ENCODE data around the gene SRP68.

SRP68 gene

DNA sequence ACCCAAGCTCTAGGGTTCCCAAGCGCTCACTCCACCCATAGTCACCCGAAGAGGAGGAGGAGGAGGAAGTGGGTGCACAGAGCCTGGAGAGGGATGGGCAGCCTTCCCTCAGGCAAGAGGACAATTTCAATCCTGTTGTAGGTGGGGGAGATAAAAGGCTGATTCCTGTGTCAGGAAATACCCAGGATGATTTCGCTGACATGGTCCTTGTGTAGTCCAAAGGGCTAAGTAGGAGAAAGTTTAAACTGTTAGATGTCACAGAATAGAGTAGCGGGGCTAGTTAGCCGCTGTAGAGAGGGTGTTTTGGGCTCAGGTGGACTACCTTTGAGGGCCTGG is 32.5 kb upstream of the SRP68 start:
- H3K4me2 ChIP-seq: peak overlapping the region in 6 of 11 experiments; percentile 88 to 96 (median 90); a peak in 9 of 22 replicates
- H4K20me1 ChIP-seq: no peaks in the 10 kb centered on the region
- no peak for TF ChIP-seq Cebpa-rat (IDR thresholded peaks at IDR 0.05)
- H3K9ac ChIP-seq: no peak overlapping the region
- H3K4me1 ChIP-seq: peaks cover 29 to 51% (median 43%) of the 10 kb centered on the region in 10 experiments
- H3K4me3 ChIP-seq: no peak overlapping the region
- no peak overlapping the region; a peak in 1 of 22 replicates for H3K27ac ChIP-seq
- H3K36me3 ChIP-seq: peaks cover 21 to 28% (median 24%) of the 10 kb centered on the region in 11 experiments
- no peaks in the 10 kb centered on the region for H3K9me3 ChIP-seq (replicated peaks in 1 of 11)
- H3K27me3 ChIP-seq: no peaks in the 10 kb centered on the region

DNA sequence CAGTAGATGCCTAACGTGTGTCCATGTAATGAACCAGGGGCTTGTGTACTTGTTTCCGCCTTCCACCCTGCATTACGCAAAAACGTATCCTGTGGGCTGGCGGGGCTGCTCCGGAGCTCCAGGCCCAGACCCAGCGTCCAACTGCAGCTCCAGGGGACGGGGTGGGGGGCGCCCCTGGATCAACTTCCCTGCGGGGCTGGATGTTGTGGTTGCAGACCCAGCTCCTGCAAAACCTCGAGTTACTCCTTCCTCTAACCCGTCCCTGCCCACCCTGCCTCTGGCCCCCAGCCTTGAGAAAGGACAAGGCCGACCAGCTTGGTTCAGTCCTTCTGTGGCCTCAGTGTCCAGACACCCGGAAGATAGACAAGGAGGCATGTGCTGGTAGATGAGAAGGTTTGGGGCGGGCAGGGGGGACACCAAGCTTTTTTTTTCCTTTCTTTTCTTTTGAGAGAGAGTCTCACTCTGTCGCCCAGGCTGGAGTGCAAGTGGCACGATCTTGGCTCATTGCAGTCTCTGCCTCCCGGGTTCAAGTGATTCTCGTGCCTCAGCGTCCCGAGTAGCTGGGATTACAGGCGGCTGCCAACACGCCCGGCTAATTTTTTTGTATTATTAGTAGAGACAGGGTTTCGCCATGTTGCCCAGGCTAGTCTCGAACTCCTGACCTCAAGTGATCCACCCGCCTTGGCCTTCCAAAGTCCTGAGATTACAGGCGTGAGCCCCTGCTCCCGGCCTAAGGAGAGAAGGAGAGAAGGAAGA is 32.0 kb upstream of the SRP68 start:
- H4K20me1 ChIP-seq: no peaks in the 10 kb centered on the region
- H3K36me3 ChIP-seq: peaks cover 26 to 33% (median 30%) of the 10 kb centered on the region in 11 experiments
- peaks cover 29 to 51% (median 43%) of the 10 kb centered on the region in 10 experiments for H3K4me1 ChIP-seq
- H3K4me2 ChIP-seq: peak overlapping the region; percentile 88 to 97 (median 91)
- peak overlapping the region in 10 of 11 experiments; percentile 75 to 89 (median 86); a peak in 20 of 22 replicates for H3K9ac ChIP-seq
- H3K27me3 ChIP-seq: no peaks in the 10 kb centered on the region
- H3K27ac ChIP-seq: peak overlapping the region; percentile 69 to 89 (median 82); a peak in 21 of 22 replicates
- no peaks in the 10 kb centered on the region for H3K9me3 ChIP-seq (replicated peaks in 1 of 11)
- no peak for TF ChIP-seq Cebpa-rat (IDR thresholded peaks at IDR 0.05)
- peak overlapping the region; percentile 71 to 82 (median 74) for H3K4me3 ChIP-seq

DNA sequence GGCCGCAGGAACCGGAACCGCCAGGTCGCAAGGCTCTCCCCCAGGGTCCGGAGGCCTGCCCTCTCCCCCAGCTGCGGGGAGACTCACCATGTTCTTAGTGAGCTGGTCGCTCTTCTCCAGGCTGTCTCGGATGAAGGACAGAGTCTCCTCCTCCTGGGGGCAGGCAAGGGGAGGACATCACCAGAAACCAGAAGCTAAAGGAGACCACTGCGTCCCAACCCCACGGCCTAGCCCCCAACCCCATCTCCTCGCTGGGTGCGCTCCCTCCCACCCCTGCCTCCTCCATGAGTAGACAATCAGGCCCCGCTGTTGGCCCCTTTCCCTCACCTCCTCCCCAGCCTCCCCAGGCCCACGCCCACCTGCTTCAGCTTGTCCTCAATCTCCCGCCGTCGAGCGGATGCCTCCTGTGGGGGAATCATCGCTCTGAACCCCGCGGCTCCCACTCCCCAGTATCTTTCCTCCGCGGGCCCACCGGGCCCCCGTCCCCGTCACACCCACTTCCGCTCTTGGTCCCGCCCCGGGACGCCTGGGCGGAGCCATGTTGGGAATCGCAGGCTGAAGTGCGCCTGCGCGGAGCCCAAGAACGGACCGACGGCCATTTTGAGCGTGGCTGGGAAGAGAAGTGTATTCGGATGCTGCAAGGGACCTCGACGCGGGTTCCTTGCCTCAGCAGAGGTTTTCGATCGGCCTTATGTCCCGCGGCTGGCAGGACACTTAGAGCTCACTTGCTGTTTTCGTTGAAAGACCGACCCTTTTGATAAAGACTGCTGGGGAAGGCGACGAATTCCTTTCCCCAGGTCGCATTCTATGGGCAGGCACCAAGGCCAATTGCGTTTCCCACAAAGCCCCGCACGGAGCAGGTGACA is 31.2 kb upstream of the SRP68 start, which contains the start of gene EXOC7:
EXOC7 (minus strand) TSS at position 514 of the 866 bp plus-strand sequence; CDS start at position 419, 95 bp downstream.
- Histone ChIP-seq H3K27ac (peak within 1 kb of the TSS; percentile 69 to 89 (median 82)), H3K9ac (peak within 1 kb of the TSS; percentile 75 to 89 (median 86)), H4K20me1 (no peaks in the 10 kb centered on the region), H3K9me3 (replicated peaks in 1 of 11) (no peaks in the 10 kb centered on the region), H3K4me2 (peak within 1 kb of the TSS; percentile 88 to 97 (median 91)), H3K4me1 (peaks cover 29 to 51% (median 43%) of the 10 kb centered on the region in 10 experiments), H3K27me3 (no peaks in the 10 kb centered on the region), H3K36me3 (peaks cover 33 to 41% (median 37%) of the 10 kb centered on the region in 11 experiments), H3K4me3 (peak within 1 kb of the TSS; percentile 71 to 82 (median 74))
- no peak for TF ChIP-seq Cebpa-rat (IDR thresholded peaks at IDR 0.05)

DNA sequence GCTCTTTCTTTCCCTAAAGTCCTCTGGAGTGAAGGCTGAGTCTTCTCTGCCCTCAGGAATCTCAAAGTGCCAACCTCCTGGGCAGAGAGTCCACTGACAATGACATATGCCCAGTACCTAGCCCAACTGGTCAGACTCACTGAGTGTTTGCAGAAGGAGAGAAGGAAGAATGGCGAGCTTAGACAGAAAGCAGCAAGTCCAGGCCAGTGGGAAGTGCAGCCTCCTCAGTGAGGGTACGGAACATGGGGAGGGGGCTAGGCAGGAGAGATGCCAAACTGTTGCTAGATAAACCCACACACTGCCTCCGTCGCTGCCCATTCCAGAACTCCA is 30.6 kb upstream of the SRP68 start:
- no peaks in the 10 kb centered on the region for H3K9me3 ChIP-seq (replicated peaks in 1 of 11)
- peaks cover 39 to 47% (median 43%) of the 10 kb centered on the region in 11 experiments for H3K36me3 ChIP-seq
- peak overlapping the region; percentile 86 to 97 (median 90) for H3K4me2 ChIP-seq
- no peaks in the 10 kb centered on the region for H4K20me1 ChIP-seq
- peak overlapping the region; percentile 69 to 89 (median 82) for H3K27ac ChIP-seq
- no peaks in the 10 kb centered on the region for H3K27me3 ChIP-seq
- H3K4me3 ChIP-seq: peak overlapping the region; percentile 71 to 82 (median 74)
- peak overlapping the region; percentile 75 to 89 (median 86) for H3K9ac ChIP-seq
- no peak for TF ChIP-seq Cebpa-rat (IDR thresholded peaks at IDR 0.05)
- peaks cover 29 to 51% (median 43%) of the 10 kb centered on the region in 10 experiments for H3K4me1 ChIP-seq

DNA sequence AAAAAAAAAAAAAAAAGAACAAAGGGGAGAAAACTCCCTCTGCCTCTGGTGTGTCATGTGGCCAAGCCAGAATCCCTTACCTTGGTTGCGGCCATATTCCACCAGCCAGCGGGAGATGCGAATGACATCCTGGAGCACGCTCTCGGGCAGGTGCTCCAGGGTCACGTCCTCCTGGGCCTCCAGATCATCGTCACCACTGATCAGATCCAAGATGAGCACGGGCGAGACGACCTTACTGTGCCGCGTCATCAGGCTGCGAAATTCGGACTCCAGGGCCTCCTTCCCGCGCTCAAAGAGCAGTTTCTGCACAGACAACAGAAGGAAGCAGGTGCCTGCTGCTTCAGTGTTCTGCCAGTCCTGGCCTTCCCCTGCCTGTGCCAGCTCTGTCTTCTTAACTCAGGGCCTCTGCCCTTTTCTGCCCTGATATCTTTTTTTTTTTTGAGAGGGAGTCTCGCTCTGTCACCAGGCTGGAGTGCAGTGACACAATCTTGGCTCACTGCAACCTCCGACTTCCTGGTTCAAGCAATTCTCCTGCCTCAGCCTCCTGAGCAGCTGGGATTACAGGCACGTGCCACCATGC is 25.5 kb upstream of the SRP68 start:
- Histone ChIP-seq H3K4me3 (no peak overlapping the region), H4K20me1 (peaks cover 0 to 22% (median 11%) of the 10 kb centered on the region in 11 experiments; a peak in 14 of 22 replicates), H3K36me3 (peaks cover 85 to 98% (median 93%) of the 10 kb centered on the region in 11 experiments), H3K4me2 (no peak overlapping the region), H3K9ac (no peak overlapping the region), H3K9me3 (replicated peaks in 1 of 11) (no peaks in the 10 kb centered on the region), H3K27ac (no peak overlapping the region), H3K4me1 (peaks cover 18 to 34% (median 27%) of the 10 kb centered on the region in 10 experiments), H3K27me3 (no peaks in the 10 kb centered on the region)
- no peak for TF ChIP-seq Cebpa-rat (IDR thresholded peaks at IDR 0.05)

DNA sequence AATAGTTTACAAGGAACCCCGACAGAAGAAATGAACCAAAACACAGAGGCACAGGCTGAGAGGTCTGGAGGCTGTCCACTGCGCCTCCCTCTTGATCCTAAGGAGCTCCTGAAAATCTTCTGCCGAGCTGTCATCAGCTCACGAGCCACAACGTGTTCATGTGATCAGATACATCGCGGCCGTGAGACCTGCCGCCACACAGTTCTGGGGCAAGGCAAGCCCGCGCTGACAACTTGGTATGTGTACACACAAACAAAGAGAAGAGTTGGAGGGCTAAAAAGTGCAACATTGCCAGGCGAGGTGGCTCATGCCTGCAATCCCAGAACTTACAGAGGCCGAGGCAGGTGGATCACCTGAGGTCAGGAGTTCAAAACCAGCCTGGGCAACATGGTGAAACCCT is 23.6 kb upstream of the SRP68 start:
- no peak overlapping the region for H3K9ac ChIP-seq
- H3K4me3 ChIP-seq: no peak overlapping the region
- no peak for TF ChIP-seq Cebpa-rat (IDR thresholded peaks at IDR 0.05)
- peaks cover 84 to 100% (median 97%) of the 10 kb centered on the region in 11 experiments for H3K36me3 ChIP-seq
- no peak overlapping the region for H3K27ac ChIP-seq
- no peak overlapping the region for H3K4me2 ChIP-seq
- no peaks in the 10 kb centered on the region for H3K27me3 ChIP-seq
- peaks cover 0 to 40% (median 19%) of the 10 kb centered on the region in 11 experiments; a peak in 14 of 22 replicates for H4K20me1 ChIP-seq
- no peaks in the 10 kb centered on the region for H3K9me3 ChIP-seq (replicated peaks in 1 of 11)
- H3K4me1 ChIP-seq: peaks cover 0 to 33% (median 30%) of the 10 kb centered on the region in 10 experiments; a peak in 18 of 20 replicates

DNA sequence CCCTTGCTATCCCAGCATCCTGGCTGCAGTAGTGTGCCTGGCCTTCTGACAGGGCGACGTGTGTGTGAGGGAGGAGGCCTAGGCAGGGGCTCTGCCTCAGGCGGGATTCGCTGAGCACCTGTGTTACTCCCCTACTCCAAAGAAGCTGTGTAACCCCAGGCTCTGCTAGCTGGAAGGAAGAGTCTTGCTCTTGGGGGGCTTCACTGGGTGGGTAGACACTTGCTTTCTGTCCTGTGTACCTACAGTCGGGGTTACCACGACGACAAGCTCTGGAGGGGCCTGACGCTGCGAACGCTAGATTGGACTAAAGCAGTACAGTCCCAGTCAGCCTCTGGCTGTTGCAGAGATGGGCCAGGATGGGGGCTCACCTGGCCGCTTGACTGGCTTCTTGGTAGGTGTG is 21.7 kb upstream of the SRP68 start:
- Histone ChIP-seq H3K36me3 (peaks cover 84 to 100% (median 97%) of the 10 kb centered on the region in 11 experiments), H3K4me3 (no peak overlapping the region), H3K27ac (no peak overlapping the region), H3K9ac (0 out of 22 replicates have a peak overlapping the region, but pooled peaks of 1 of the 11 experiments have one; percentile 48), H4K20me1 (peaks cover 0 to 51% (median 21%) of the 10 kb centered on the region in 11 experiments; a peak in 14 of 22 replicates), H3K4me1 (peaks cover 0 to 33% (median 30%) of the 10 kb centered on the region in 10 experiments; a peak in 17 of 20 replicates), H3K9me3 (replicated peaks in 1 of 11) (no peaks in the 10 kb centered on the region), H3K27me3 (no peaks in the 10 kb centered on the region), H3K4me2 (peak overlapping the region in 5 of 11 experiments; percentile 32 to 77 (median 59); a peak in 5 of 22 replicates)
- TF ChIP-seq Cebpa-rat (IDR thresholded peaks at IDR 0.05): no peak

Data from BLaER1 treated with 17β-estradiol and CSF1 and Interleukin-3, amounts not matched to agents 10 nM and 100 nM (cell line).